ENCODE results near the gene APOBEC3C.
"Not testable (repeated sequence)": the region's sequence is repeated elsewhere in the genome, so short reads cannot be mapped to it uniquely, and the experiment has no call there.

The APOBEC3C gene
- total RNA-seq = 16.3 to 37.3 (median 28.2) reads per million in 18 experiments

- peak; percentile 86 to 88 for DNase-seq
Measured at GRCh38 chr22:39013942-39014722, at the start of gene APOBEC3C. APOBEC3C (plus strand) TSS chr22:39014257; CDS start chr22:39014363, 106 bp downstream.

- no peak for DNase-seq
Measured at GRCh38 chr22:38964306-38964705, 49.8 kb upstream of the APOBEC3C start.

- DNase-seq = peak; percentile 41 to 47
Measured at GRCh38 chr22:38964989-38965388, 49.1 kb upstream of the APOBEC3C start.

- no peak for DNase-seq
Measured at GRCh38 chr22:38965614-38966379, 48.3 kb upstream of the APOBEC3C start.

GRCh38 chr22:38966380-38966702 is 47.7 kb upstream of the APOBEC3C start:
- DNase-seq = no peak

GRCh38 chr22:38966942-38967341 is 47.1 kb upstream of the APOBEC3C start:
- DNase-seq = no peak

- peak; percentile 98 to 99 for DNase-seq
Measured at GRCh38 chr22:38967451-38968450, 46.3 kb upstream of the APOBEC3C start.

- DNase-seq = no peak
Measured at GRCh38 chr22:38968801-38969200, 45.3 kb upstream of the APOBEC3C start.

GRCh38 chr22:38970551-38970950 is 43.5 kb upstream of the APOBEC3C start:
- DNase-seq = peak; percentile 39 to 48

GRCh38 chr22:38971202-38971601 is 42.9 kb upstream of the APOBEC3C start:
- no peak for DNase-seq

- DNase-seq = no peak
Measured at GRCh38 chr22:38971791-38972190, 42.3 kb upstream of the APOBEC3C start.

- DNase-seq = peak; percentile 20 to 44
Measured at GRCh38 chr22:38972558-38972957, 41.5 kb upstream of the APOBEC3C start.

GRCh38 chr22:38973289-38974169 is 40.5 kb upstream of the APOBEC3C start:
- DNase-seq = peak; percentile 50 to 55

GRCh38 chr22:38974170-38974825 is 39.8 kb upstream of the APOBEC3C start:
- DNase-seq = no peak

- DNase-seq = no peak
Measured at GRCh38 chr22:38974826-38975175, 39.3 kb upstream of the APOBEC3C start.

GRCh38 chr22:38977289-38977688 is 36.8 kb upstream of the APOBEC3C start:
- peak in 1 of 2 donors; percentile 17 for DNase-seq

- not testable (repeated sequence) for DNase-seq
Measured at GRCh38 chr22:38980587-38980986, 33.5 kb upstream of the APOBEC3C start.

- peak in 1 of 2 donors; percentile 12 for DNase-seq
Measured at GRCh38 chr22:38981005-38981991, 32.8 kb upstream of the APOBEC3C start.

Data from inflammatory macrophage (primary cell).